ENCODE measurements around the gene PTTG1. TPM values are rescaled to one million over a fixed set of nuclear protein-coding genes. Genes with fewer than 3 reads are reported as not detected.

Gene PTTG1
- total RNA-seq, 1 experiment from 2014 or later: 239 TPM

- TF ChIP-seq ARID4B (CRISPR knock-in tag; IDR thresholded peaks at IDR 0.05; ENCODE audit: borderline replicate concordance): no peak
- TF ChIP-seq CREM (CRISPR knock-in tag; IDR thresholded peaks at IDR 0.05): no peak
Measured at GRCh38 chr5:160451281-160451680, 29.6 kb downstream of the PTTG1 start (continued).

GRCh38 chr5:160452036-160452435 is 30.4 kb downstream of the PTTG1 start:
- no peak overlapping the region for H3K4me3 Mint-ChIP-seq
- ChIA-PET CTCF (interaction anchor here (3.5 kb wide), 1 partner anchor 13 kb away, joined by 18 read pairs; no protein-coding TSS in a partner anchor), POLR2A (interaction anchor here (0.5 kb wide), 1 partner anchor 178 kb away, joined by 3 read pairs; no protein-coding TSS in a partner anchor)
- no peak overlapping the region for H3K27ac Mint-ChIP-seq
- H3K9me3 Mint-ChIP-seq: peaks cover 18% of the 10 kb centered on the region; the same call in 1 of the 2 replicates
- H3K36me3 Mint-ChIP-seq: no peaks in the 10 kb centered on the region
- TF ChIP-seq STAT6 (CRISPR knock-in tag; conservative IDR thresholded peaks at IDR 0.05; ENCODE audit: low read depth): no peak
- TF ChIP-seq GTF2I (CRISPR knock-in tag; conservative IDR thresholded peaks at IDR 0.05): no peak
- no peak for TF ChIP-seq FOXK1 (CRISPR knock-in tag; IDR thresholded peaks at IDR 0.05)
- TF ChIP-seq E2F1 (CRISPR knock-in tag; IDR thresholded peaks at IDR 0.05): no peak
- no peak for DNase-seq (ENCODE audit: low spot score)
- H3K27me3 Mint-ChIP-seq (ENCODE audit: low read depth): no peaks in the 10 kb centered on the region; the same call in 1 of the 2 replicates
- no peaks in the 10 kb centered on the region for H3K4me1 Mint-ChIP-seq
- no peak for ATAC-seq

GRCh38 chr5:160452795-160453194 is 31.1 kb downstream of the PTTG1 start:
- no peak for ATAC-seq
- Mint-ChIP-seq H3K9me3 (peaks cover 16% of the 10 kb centered on the region; the same call in 1 of the 2 replicates), H3K27ac (no peak overlapping the region), H3K4me1 (no peaks in the 10 kb centered on the region), H3K4me3 (no peak overlapping the region), H3K27me3 (ENCODE audit: low read depth) (no peaks in the 10 kb centered on the region; the same call in 1 of the 2 replicates), H3K36me3 (no peaks in the 10 kb centered on the region)
- ChIA-PET CTCF (interaction anchor here (3.5 kb wide), 1 partner anchor 14 kb away, joined by 18 read pairs; no protein-coding TSS in a partner anchor), POLR2A (interaction anchor here (0.5 to 0.6 kb wide), 2 partner anchors 10 to 178 kb away, joined by 3 to 4 read pairs; no protein-coding TSS in a partner anchor)
- DNase-seq (ENCODE audit: low spot score): no peak
- TF ChIP-seq SMAD3 (CRISPR knock-in tag; IDR thresholded peaks at IDR 0.05; ENCODE audit: borderline replicate concordance): no peak
- no peak for TF ChIP-seq PRRX2 (CRISPR knock-in tag; IDR thresholded peaks at IDR 0.05)

GRCh38 chr5:160453751-160454150 is 32.1 kb downstream of the PTTG1 start:
- ATAC-seq (no peak), DNase-seq (ENCODE audit: low spot score) (no peak)
- Mint-ChIP-seq H3K36me3 (no peaks in the 10 kb centered on the region), H3K27ac (no peak overlapping the region), H3K9me3 (peaks cover 13% of the 10 kb centered on the region; the same call in 1 of the 2 replicates), H3K27me3 (ENCODE audit: low read depth) (no peaks in the 10 kb centered on the region; the same call in 1 of the 2 replicates), H3K4me1 (no peaks in the 10 kb centered on the region), H3K4me3 (no peak overlapping the region)
- POLR2A ChIA-PET: no interaction called here
- CTCF ChIA-PET: interaction anchor here (0.6 to 3.5 kb wide), 2 partner anchors 15 to 1208 kb away, joined by 4 to 18 read pairs; no protein-coding TSS in a partner anchor
- TF ChIP-seq AFF4 (CRISPR knock-in tag; IDR thresholded peaks at IDR 0.05; ENCODE audit: borderline replicate concordance) (no peak), ZNF317 (CRISPR knock-in tag; IDR thresholded peaks at IDR 0.05; ENCODE audit: borderline replicate concordance, low read depth) (no peak), CDX4 (CRISPR knock-in tag; IDR thresholded peaks at IDR 0.05; ENCODE audit: borderline replicate concordance) (no peak), ELF4 (CRISPR knock-in tag; IDR thresholded peaks at IDR 0.05; ENCODE audit: low read depth) (no peak), OVOL2 (CRISPR knock-in tag; IDR thresholded peaks at IDR 0.05; ENCODE audit: borderline replicate concordance) (no peak), ETV6 (CRISPR knock-in tag; IDR thresholded peaks at IDR 0.05) (no peak), CREM (CRISPR knock-in tag; IDR thresholded peaks at IDR 0.05) (no peak), TEAD4 (CRISPR knock-in tag; IDR thresholded peaks at IDR 0.05) (no peak)

Data from WTC11 (cell line).